WTC11 (cell line): ENCODE results near the gene RAB3B. TPM values are rescaled to one million over a fixed set of nuclear protein-coding genes. Genes with fewer than 3 reads are reported as not detected.

Source experiments
- ATAC-seq: fragments of 200-7000 bp; cut with Tn5 transposase; 2 replicates; pipeline ENCODE4 v1.10.0; 2021; ENCODE audit warnings: mild to moderate bottlenecking, moderate library complexity
- CTCF ChIA-PET: fragments of 300-600 bp; sonication (Branson Sonifier 250); formaldehyde crosslinking; loops from one replicate; lab custom pipeline; 2021; ENCODE audit warnings: antibody characterized with exemption; lab: Charles Lee
- POLR2A ChIA-PET: fragments of 350-600 bp; sonication (Branson Sonifier 250); formaldehyde crosslinking; loops from one replicate; lab custom pipeline; 2021; ENCODE audit warnings: antibody characterized with exemption; lab: Charles Lee
- DNase-seq: peaks from one replicate; pipeline ENCODE4 v3.0.0; 2021; ENCODE audit warnings: low spot score
- H3K27ac Mint-ChIP-seq: 2 replicates; pipeline ENCODE4 v1.8.0; 2021; ENCODE audit warnings: mixed read lengths
- H3K27me3 Mint-ChIP-seq: 2 replicates; pipeline ENCODE4 v1.8.0; 2021; ENCODE audit warnings: low read depth, mild to moderate bottlenecking, moderate library complexity, mixed read lengths
- H3K36me3 Mint-ChIP-seq: 2 replicates; pipeline ENCODE4 v1.8.0; 2021; ENCODE audit warnings: mixed read lengths
- H3K4me1 Mint-ChIP-seq: 2 replicates; pipeline ENCODE4 v1.8.0; 2022; ENCODE audit warnings: mixed read lengths
- H3K4me3 Mint-ChIP-seq: 2 replicates; pipeline ENCODE4 v1.8.0; 2021; ENCODE audit warnings: mild to moderate bottlenecking, moderate library complexity, mixed read lengths
- H3K9me3 Mint-ChIP-seq: 2 replicates; pipeline ENCODE4 v1.8.0; 2021; ENCODE audit warnings: mixed read lengths
- ARID4B ChIP-seq: sonication (generic); formaldehyde crosslinking; IDR thresholded peaks from 2 replicates; pipeline ENCODE4 v1.8.0; 2023; ENCODE audit warnings: missing genetic modification reagents, mild to moderate bottlenecking, borderline replicate concordance
- CREM ChIP-seq: sonication (generic); formaldehyde crosslinking; IDR thresholded peaks from 2 replicates; pipeline ENCODE4 v1.8.1; 2022; ENCODE audit warnings: mild to moderate bottlenecking, missing genetic modification reagents, moderate library complexity
- ELF4 ChIP-seq: sonication (generic); formaldehyde crosslinking; IDR thresholded peaks from 2 replicates; pipeline ENCODE4 v1.8.1; 2022; ENCODE audit warnings: low read depth, mild to moderate bottlenecking, moderate library complexity, missing genetic modification reagents
- ESRRA ChIP-seq: sonication (generic); formaldehyde crosslinking; IDR thresholded peaks from 2 replicates; pipeline ENCODE4 v1.8.1; 2022; ENCODE audit warnings: mild to moderate bottlenecking, missing genetic modification reagents, borderline replicate concordance
- ETV6 ChIP-seq: sonication (generic); formaldehyde crosslinking; IDR thresholded peaks from 2 replicates; pipeline ENCODE4 v1.8.1; 2022; ENCODE audit warnings: mild to moderate bottlenecking, missing genetic modification reagents
- FOXJ3 ChIP-seq: sonication (generic); formaldehyde crosslinking; IDR thresholded peaks from 2 replicates; pipeline ENCODE4 v1.9.0; 2021; ENCODE audit warnings: missing genetic modification reagents, mild to moderate bottlenecking, borderline replicate concordance
- FOXP1 ChIP-seq: sonication (generic); formaldehyde crosslinking; IDR thresholded peaks from 2 replicates; pipeline ENCODE4 v1.8.0; 2022; ENCODE audit warnings: missing genetic modification reagents, mild to moderate bottlenecking, moderate library complexity, borderline replicate concordance
- FOXP4 ChIP-seq: sonication (generic); formaldehyde crosslinking; IDR thresholded peaks from 2 replicates; pipeline ENCODE4 v1.8.0; 2022; ENCODE audit warnings: mild to moderate bottlenecking, missing genetic modification reagents
- GRHL2 ChIP-seq: fragments of 250-450 bp; sonication (Bioruptor Pico); IDR thresholded peaks from 2 replicates; pipeline ENCODE4 v1.8.0; 2022; ENCODE audit warnings: mild to moderate bottlenecking, moderate library complexity; ENCODE audit not compliant: insufficient replicate concordance, severe bottlenecking
- GTF2I ChIP-seq: fragments of 250-450 bp; sonication (Bioruptor Pico); conservative IDR thresholded peaks from 2 replicates; pipeline ENCODE4 v1.4.0; 2021; ENCODE audit warnings: mild to moderate bottlenecking
- MLX ChIP-seq: sonication (generic); formaldehyde crosslinking; IDR thresholded peaks from 2 replicates; pipeline ENCODE4 v1.8.1; 2023; ENCODE audit warnings: mild to moderate bottlenecking, missing genetic modification reagents, moderate library complexity
- MYBL2 ChIP-seq: sonication (generic); formaldehyde crosslinking; IDR thresholded peaks from 2 replicates; pipeline ENCODE4 v1.8.1; 2023; ENCODE audit warnings: mild to moderate bottlenecking, moderate library complexity, missing genetic modification reagents
- NFE2L1 ChIP-seq: sonication (generic); formaldehyde crosslinking; IDR thresholded peaks from 2 replicates; pipeline ENCODE4 v1.8.1; 2023; ENCODE audit warnings: missing genetic modification reagents
- NR2C2 ChIP-seq: sonication (generic); formaldehyde crosslinking; IDR thresholded peaks from 2 replicates; pipeline ENCODE4 v1.8.0; 2022; ENCODE audit warnings: mild to moderate bottlenecking, missing genetic modification reagents
- NR3C1 ChIP-seq: sonication (generic); formaldehyde crosslinking; conservative IDR thresholded peaks from 2 replicates; pipeline ENCODE4 v1.8.1; 2023; ENCODE audit warnings: low read depth, mild to moderate bottlenecking, missing genetic modification reagents
- OVOL2 ChIP-seq: fragments of 250-450 bp; sonication (Bioruptor Pico); IDR thresholded peaks from 2 replicates; pipeline ENCODE4 v1.9.0; 2021; ENCODE audit warnings: mild to moderate bottlenecking, borderline replicate concordance
- SMAD3 ChIP-seq: sonication (generic); formaldehyde crosslinking; IDR thresholded peaks from 2 replicates; pipeline ENCODE4 v1.8.0; 2022; ENCODE audit warnings: missing genetic modification reagents, mild to moderate bottlenecking, borderline replicate concordance
- SMAD4 ChIP-seq: sonication (generic); formaldehyde crosslinking; IDR thresholded peaks from 2 replicates; pipeline ENCODE4 v1.8.0; 2022; ENCODE audit warnings: mild to moderate bottlenecking, missing genetic modification reagents
- SOX15 ChIP-seq: fragments of 250-450 bp; sonication (Bioruptor Pico); IDR thresholded peaks from 2 replicates; pipeline ENCODE4 v1.9.0; 2021; ENCODE audit warnings: mild to moderate bottlenecking
- SP1 ChIP-seq: sonication (generic); formaldehyde crosslinking; conservative IDR thresholded peaks from 2 replicates; pipeline ENCODE4 v1.8.1; 2022; ENCODE audit warnings: missing genetic modification reagents
- ZNF396 ChIP-seq: fragments of 250-450 bp; sonication (Bioruptor Pico); IDR thresholded peaks from 2 replicates; pipeline ENCODE4 v1.8.0; 2021; ENCODE audit warnings: mild to moderate bottlenecking, moderate library complexity, borderline replicate concordance
- total RNA-seq: library from RNA; stranded (reverse); gene quantifications from 3 replicates; pipeline ENCODE4 v1.2.3, GENCODE V29; 2021
- TF ChIP-seq, protein P1 (sequence below): fragments of 250-450 bp; sonication (Bioruptor Pico); IDR thresholded peaks from 2 replicates; pipeline ENCODE4 v1.9.0; 2021; ENCODE audit warnings: moderate library complexity, mild to moderate bottlenecking, inconsistent platforms, borderline replicate concordance
- TF ChIP-seq, protein P2 (sequence below): sonication (generic); formaldehyde crosslinking; IDR thresholded peaks from 2 replicates; pipeline ENCODE4 v1.8.0; 2022; ENCODE audit warnings: mild to moderate bottlenecking, missing genetic modification reagents
- TF ChIP-seq, protein P3 (sequence below): sonication (generic); formaldehyde crosslinking; IDR thresholded peaks from 2 replicates; pipeline ENCODE4 v1.8.1; 2022; ENCODE audit warnings: mild to moderate bottlenecking, missing genetic modification reagents, moderate library complexity, borderline replicate concordance
- TF ChIP-seq, protein P4 (sequence below): sonication (generic); formaldehyde crosslinking; IDR thresholded peaks from 2 replicates; pipeline ENCODE4 v1.8.0; 2022; ENCODE audit warnings: mild to moderate bottlenecking, missing genetic modification reagents

The RAB3B gene
- total RNA-seq, 1 experiment from 2014 or later, result 36.9 TPM

DNA sequence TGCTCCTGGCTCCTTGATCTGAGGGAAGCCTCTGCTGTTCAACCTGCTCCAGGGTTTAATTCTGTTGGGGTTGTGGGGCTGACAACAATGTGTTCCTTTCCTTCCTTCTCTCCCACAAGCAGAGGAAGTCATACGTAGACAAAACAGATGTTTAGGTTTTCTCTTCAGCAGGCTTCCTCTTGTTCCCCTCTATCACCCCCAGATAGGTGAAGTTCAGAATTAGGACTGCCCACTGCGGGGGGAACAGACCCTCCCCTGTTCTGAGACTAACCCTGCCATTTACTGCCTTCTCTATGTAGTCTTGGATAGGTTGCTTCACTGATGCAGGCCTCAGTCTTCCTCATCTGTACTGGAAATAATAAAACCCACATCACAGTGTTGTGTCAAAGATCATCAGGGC is 82.0 kb downstream of the RAB3B start:
- POLR2A ChIA-PET, result no interaction called here
- Mint-ChIP-seq H3K9me3 (peaks cover 6% of the 10 kb centered on the region), H3K27ac (0 out of 2 replicates have a peak overlapping the region, but pooled peaks have one; percentile 38), H3K4me1 (peaks cover 21% of the 10 kb centered on the region), H3K27me3 (no peaks in the 10 kb centered on the region), H3K4me3 (no peak overlapping the region), H3K36me3 (peaks cover 18% of the 10 kb centered on the region)
- no peak for DNase-seq
- TF ChIP-seq, protein P1, sequence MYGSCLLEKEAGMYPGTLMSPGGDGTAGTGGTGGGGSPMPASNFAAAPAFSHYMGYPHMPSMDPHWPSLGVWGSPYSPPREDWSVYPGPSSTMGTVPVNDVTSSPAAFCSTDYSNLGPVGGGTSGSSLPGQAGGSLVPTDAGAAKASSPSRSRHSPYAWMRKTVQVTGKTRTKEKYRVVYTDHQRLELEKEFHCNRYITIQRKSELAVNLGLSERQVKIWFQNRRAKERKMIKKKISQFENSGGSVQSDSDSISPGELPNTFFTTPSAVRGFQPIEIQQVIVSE (CRISPR knock-in tag), result no peak
- TF ChIP-seq ELF4 (CRISPR knock-in tag) (no peak), MYBL2 (no peak), ARID4B (no peak), SOX15 (no peak), FOXJ3 (CRISPR knock-in tag) (no peak), NFE2L1 (no peak), NR2C2 (CRISPR knock-in tag) (no peak), SMAD3 (no peak), CREM (CRISPR knock-in tag) (no peak), GTF2I (no peak), MLX (CRISPR knock-in tag) (no peak)
- TF ChIP-seq, protein P2, sequence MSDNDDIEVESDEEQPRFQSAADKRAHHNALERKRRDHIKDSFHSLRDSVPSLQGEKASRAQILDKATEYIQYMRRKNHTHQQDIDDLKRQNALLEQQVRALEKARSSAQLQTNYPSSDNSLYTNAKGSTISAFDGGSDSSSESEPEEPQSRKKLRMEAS (CRISPR knock-in tag), result no peak
- TF ChIP-seq, protein P3, sequence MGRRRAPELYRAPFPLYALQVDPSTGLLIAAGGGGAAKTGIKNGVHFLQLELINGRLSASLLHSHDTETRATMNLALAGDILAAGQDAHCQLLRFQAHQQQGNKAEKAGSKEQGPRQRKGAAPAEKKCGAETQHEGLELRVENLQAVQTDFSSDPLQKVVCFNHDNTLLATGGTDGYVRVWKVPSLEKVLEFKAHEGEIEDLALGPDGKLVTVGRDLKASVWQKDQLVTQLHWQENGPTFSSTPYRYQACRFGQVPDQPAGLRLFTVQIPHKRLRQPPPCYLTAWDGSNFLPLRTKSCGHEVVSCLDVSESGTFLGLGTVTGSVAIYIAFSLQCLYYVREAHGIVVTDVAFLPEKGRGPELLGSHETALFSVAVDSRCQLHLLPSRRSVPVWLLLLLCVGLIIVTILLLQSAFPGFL, result no peak
- TF ChIP-seq, all 79 proteins: peak for 0
- ATAC-seq, result no peak
- CTCF ChIA-PET, result interaction anchor here (1.7 kb wide), 1 partner anchor 11 kb away, joined by 8 read pairs; no protein-coding TSS in a partner anchor

DNA sequence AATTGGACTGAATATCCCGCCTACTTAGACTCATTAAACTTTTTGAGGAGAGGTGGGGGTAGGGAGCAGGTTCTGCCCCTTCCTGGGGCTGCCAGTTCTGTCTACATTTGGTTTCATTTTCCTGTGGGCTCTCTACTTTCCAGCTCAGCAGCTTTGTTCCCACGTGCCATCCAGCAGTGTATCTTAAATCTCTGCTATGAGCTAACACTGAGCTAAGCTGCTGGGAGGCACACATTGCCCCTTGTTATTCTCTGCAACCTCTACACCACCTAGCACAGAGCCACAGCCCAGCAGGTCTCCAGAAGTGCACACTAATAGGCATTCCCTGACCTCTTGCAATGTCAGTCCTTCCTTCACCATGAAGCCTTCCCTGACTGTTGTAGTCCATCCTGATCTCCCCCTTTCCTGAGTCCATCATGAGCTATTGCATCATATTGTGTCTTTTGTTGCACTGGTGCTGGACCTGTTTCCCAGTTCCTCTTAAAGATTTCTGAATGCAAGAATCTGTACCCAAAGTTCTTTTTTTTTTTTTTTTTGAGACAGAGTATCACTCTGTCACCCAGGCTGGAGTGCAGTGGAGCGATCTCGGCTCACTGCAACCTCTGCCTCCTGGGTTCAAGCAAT is 83.3 kb downstream of the RAB3B start:
- H3K27me3 Mint-ChIP-seq, result no peaks in the 10 kb centered on the region
- no peak overlapping the region for H3K4me3 Mint-ChIP-seq
- peaks cover 23% of the 10 kb centered on the region for H3K4me1 Mint-ChIP-seq
- peaks cover 6% of the 10 kb centered on the region for H3K9me3 Mint-ChIP-seq
- ChIA-PET CTCF (interaction anchor here (1.7 kb wide), 1 partner anchor 10 kb away, joined by 8 read pairs; no protein-coding TSS in a partner anchor), POLR2A (interaction anchor here (0.7 kb wide), 2 partner anchors 442 to 569 kb away, joined by 5 read pairs; no protein-coding TSS in a partner anchor)
- no peak for DNase-seq
- H3K36me3 Mint-ChIP-seq, result peaks cover 14% of the 10 kb centered on the region
- ATAC-seq, result no peak
- H3K27ac Mint-ChIP-seq, result peak overlapping the region; percentile 24
- TF ChIP-seq SMAD4 (no peak), FOXP4 (CRISPR knock-in tag) (no peak), GRHL2 (CRISPR knock-in tag) (no peak), ESRRA (CRISPR knock-in tag) (no peak), NR3C1 (CRISPR knock-in tag) (no peak), SP1 (no peak), ZNF396 (CRISPR knock-in tag) (no peak), OVOL2 (CRISPR knock-in tag) (no peak), FOXP1 (CRISPR knock-in tag) (no peak), NR2C2 (CRISPR knock-in tag) (no peak), ETV6 (CRISPR knock-in tag) (no peak)
- TF ChIP-seq, protein P4, sequence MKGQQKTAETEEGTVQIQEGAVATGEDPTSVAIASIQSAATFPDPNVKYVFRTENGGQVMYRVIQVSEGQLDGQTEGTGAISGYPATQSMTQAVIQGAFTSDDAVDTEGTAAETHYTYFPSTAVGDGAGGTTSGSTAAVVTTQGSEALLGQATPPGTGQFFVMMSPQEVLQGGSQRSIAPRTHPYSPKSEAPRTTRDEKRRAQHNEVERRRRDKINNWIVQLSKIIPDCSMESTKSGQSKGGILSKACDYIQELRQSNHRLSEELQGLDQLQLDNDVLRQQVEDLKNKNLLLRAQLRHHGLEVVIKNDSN (CRISPR knock-in tag), result no peak
- TF ChIP-seq, protein P1 (CRISPR knock-in tag), result no peak
